ENCODE measurements around the gene EXO1.
"Not testable (repeated sequence)": the region's sequence is repeated elsewhere in the genome, so short reads cannot be mapped to it uniquely, and the experiment has no call there.

Gene EXO1

DNA sequence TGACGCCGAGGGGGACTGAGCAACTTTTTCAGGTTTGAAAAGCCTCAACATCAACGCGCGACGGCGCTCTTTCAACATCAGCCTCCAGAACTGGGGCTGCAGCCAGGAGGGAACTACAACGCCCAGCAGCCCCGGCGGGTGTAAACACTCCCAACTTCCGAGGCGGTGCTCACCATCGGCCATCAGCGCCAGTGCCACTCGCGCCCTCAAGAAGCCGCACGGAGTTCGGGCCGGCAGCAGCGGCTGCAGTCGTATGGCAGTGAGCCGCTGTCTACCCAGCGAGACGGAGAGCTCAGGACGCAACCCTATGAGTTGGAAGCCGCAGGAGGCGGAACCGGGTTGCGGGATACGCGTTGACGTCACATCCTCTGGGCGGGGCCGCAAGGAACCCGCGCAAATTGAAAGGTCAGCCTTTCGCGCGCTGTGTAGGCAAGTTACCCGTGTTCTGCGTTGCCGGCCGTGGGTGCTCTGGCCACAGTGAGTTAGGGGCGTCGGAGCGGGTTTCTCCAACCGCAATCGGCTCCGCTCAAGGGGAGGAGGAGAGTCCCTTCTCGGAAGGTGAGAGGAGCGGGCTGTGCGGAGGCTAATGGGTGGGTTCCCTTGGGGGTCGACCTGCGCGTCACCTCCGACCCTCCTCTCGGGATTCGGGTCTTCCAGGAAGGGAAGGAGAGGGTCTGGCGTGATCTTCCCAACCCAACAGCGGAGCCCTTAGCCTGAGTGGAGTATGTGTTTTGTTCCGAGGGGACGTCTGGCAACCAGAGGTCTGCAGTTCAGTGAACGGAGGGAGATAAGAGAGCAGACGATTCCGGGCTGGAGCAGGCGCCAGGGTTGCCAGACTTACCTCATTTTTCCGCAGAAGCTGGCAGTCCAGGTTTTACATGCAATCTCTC, at the start of gene EXO1:
TSS of gene EXO1 (plus strand) at position 409 of the 890 bp plus-strand sequence. CDS start 2,222 bp downstream, outside the sequence.
- DNase-seq (ENCODE audit: low read depth), result peak; percentile 94
- H3K4me3 ChIP-seq (ENCODE audit: control insufficient read depth, low read depth, low read length), result peak within 1 kb of the TSS; percentile 95
- peak; percentile 6 for TF ChIP-seq CTCF (conservative IDR thresholded peaks at IDR 0.05; ENCODE audit: control insufficient read depth, insufficient read depth, low read depth, low read length)

GRCh38 chr1:241799416-241799815, 48.6 kb upstream of the EXO1 start:
- peak; percentile 57 for DNase-seq (ENCODE audit: low read depth)
- no peak overlapping the region for H3K4me3 ChIP-seq (ENCODE audit: control insufficient read depth, low read depth, low read length)
- no peak for TF ChIP-seq CTCF (conservative IDR thresholded peaks at IDR 0.05; ENCODE audit: control insufficient read depth, insufficient read depth, low read depth, low read length)

GRCh38 chr1:241800640-241801039, 47.4 kb upstream of the EXO1 start:
- no peak overlapping the region for H3K4me3 ChIP-seq (ENCODE audit: control insufficient read depth, low read depth, low read length)
- TF ChIP-seq CTCF (conservative IDR thresholded peaks at IDR 0.05; ENCODE audit: control insufficient read depth, insufficient read depth, low read depth, low read length), result no peak
- DNase-seq (ENCODE audit: low read depth), result no peak

- TF ChIP-seq CTCF (conservative IDR thresholded peaks at IDR 0.05; ENCODE audit: control insufficient read depth, insufficient read depth, low read depth, low read length), result no peak
- H3K4me3 ChIP-seq (ENCODE audit: control insufficient read depth, low read depth, low read length), result no peak overlapping the region
- peak; percentile 16 for DNase-seq (ENCODE audit: low read depth)
Measured at GRCh38 chr1:241802863-241803262, 45.1 kb upstream of the EXO1 start.

DNA sequence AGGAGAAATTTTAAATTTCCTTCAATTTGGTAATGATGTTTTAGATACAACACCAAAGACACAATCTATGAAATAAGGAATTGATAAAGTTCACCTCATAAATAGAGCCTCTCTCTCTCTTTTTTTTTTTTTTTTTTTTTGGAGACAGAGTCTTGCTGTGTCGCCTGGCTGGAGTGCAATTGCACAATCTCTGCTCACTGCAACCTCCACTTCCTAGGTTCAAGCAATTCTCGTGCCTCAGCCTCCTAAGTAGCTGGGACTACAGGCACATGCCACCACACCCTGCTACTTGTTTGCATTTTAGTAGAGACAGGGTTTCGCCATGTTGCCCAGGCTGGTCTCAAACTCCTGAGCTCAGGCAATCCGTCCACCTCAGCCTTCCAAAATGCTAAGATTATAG, 43.3 kb upstream of the EXO1 start:
- not testable (repeated sequence) for DNase-seq (ENCODE audit: low read depth)

GRCh38 chr1:241808265-241808664, 39.7 kb upstream of the EXO1 start:
- no peak overlapping the region for H3K4me3 ChIP-seq (ENCODE audit: control insufficient read depth, low read depth, low read length)
- TF ChIP-seq CTCF (conservative IDR thresholded peaks at IDR 0.05; ENCODE audit: control insufficient read depth, insufficient read depth, low read depth, low read length), result no peak
- DNase-seq (ENCODE audit: low read depth), result peak; percentile 45

More for the DNA sequence above, 43.3 kb upstream of the EXO1 start:
- not testable (repeated sequence) for H3K4me3 ChIP-seq (ENCODE audit: control insufficient read depth, low read depth, low read length)

GRCh38 chr1:241810769-241811405, 37.1 kb upstream of the EXO1 start:
- no peak for TF ChIP-seq CTCF (conservative IDR thresholded peaks at IDR 0.05; ENCODE audit: control insufficient read depth, insufficient read depth, low read depth, low read length)
- H3K4me3 ChIP-seq (ENCODE audit: control insufficient read depth, low read depth, low read length), result no peak overlapping the region
- no peak for DNase-seq (ENCODE audit: low read depth)
